Keratinocyte (primary cell): ENCODE measurements around the gene ORMDL2. TPM values are rescaled to one million over a fixed set of nuclear protein-coding genes. Genes with fewer than 3 reads are reported as not detected.

Experiments used
- DNase-seq: peaks from one replicate; pipeline ENCODE4 v3.0.0-alpha.2; 2011; ENCODE audit warnings: low read depth, missing footprints, low spot score
- FAIRE-seq: peaks from 2 replicates; lab custom pipeline; 2011; peaks lifted over from hg19 to GRCh38; lab: Jason Lieb, UNC
- H2AFZ ChIP-seq: 2 replicates; pipeline ENCODE4 v1.6.0; 2012; ENCODE audit warnings: low read length, control low read depth, inconsistent platforms; ENCODE audit not compliant: control insufficient read depth
- H3K27ac ChIP-seq: 2 replicates; pipeline ENCODE4 v1.5.1; 2011; ENCODE audit warnings: low read length; ENCODE audit not compliant: control insufficient read depth, insufficient read depth
- H3K27me3 ChIP-seq: 3 replicates; pipeline ENCODE4 v1.6.0; 2011; ENCODE audit warnings: low read length; ENCODE audit not compliant: control insufficient read depth, insufficient read depth; ENCODE audit errors: extremely low read depth
- H3K36me3 ChIP-seq, 2 experiments: 2 replicates in 1 of 2; 3 replicates in 1 of 2; pipeline ENCODE4 v1.5.1; 2011; ENCODE audit warnings: low read length in 2 of 2, mild to moderate bottlenecking in 1 of 2; ENCODE audit not compliant: control insufficient read depth in 2 of 2, insufficient read depth in 2 of 2; ENCODE audit errors: extremely low read depth in 1 of 2
- H3K4me1 ChIP-seq: 3 replicates; pipeline ENCODE4 v1.5.1; 2011; ENCODE audit warnings: low read length; ENCODE audit not compliant: control insufficient read depth, insufficient read depth; ENCODE audit errors: extremely low read depth
- H3K4me2 ChIP-seq: 3 replicates; pipeline ENCODE4 v1.6.0; 2011; ENCODE audit warnings: low read depth, low read length; ENCODE audit not compliant: control insufficient read depth, insufficient read depth; ENCODE audit errors: extremely low read depth
- H3K4me3 ChIP-seq, 3 experiments: fragments of 200-600 bp in 1 of 3; sonication (generic) in 1 of 3; 2 replicates in 2 of 3; 3 replicates in 1 of 3; pipeline ENCODE4 v1.5.1; 2011 to 2016; ENCODE audit warnings: low read length in 3 of 3, mild to moderate bottlenecking in 3 of 3, control low read depth in 2 of 3, inconsistent platforms in 1 of 3, low read depth in 1 of 3, mixed read lengths in 1 of 3, mixed run types in 1 of 3, moderate library complexity in 1 of 3; ENCODE audit not compliant: control insufficient read depth in 2 of 3, insufficient read depth in 2 of 3; ENCODE audit errors: extremely low read depth in 1 of 3
- H3K79me2 ChIP-seq: 2 replicates; pipeline ENCODE4 v1.6.0; 2012; ENCODE audit warnings: low read length; ENCODE audit not compliant: control insufficient read depth, insufficient read depth
- H3K9ac ChIP-seq: 3 replicates; pipeline ENCODE4 v1.6.0; 2011; ENCODE audit warnings: low read length; ENCODE audit not compliant: control insufficient read depth, insufficient read depth; ENCODE audit errors: extremely low read depth
- H3K9me1 ChIP-seq: 3 replicates; pipeline ENCODE4 v1.6.0; 2011; ENCODE audit warnings: low read length; ENCODE audit not compliant: control insufficient read depth, insufficient read depth; ENCODE audit errors: extremely low read depth
- H3K9me3 ChIP-seq: 2 replicates; pipeline ENCODE4 v1.5.1; 2012; ENCODE audit warnings: low read depth, low read length; ENCODE audit not compliant: control insufficient read depth
- H4K20me1 ChIP-seq: 3 replicates; pipeline ENCODE4 v1.6.0; 2011; ENCODE audit warnings: low read length; ENCODE audit not compliant: control insufficient read depth, insufficient read depth; ENCODE audit errors: extremely low read depth
- CTCF ChIP-seq, 3 experiments: IDR thresholded peaks in 1 of 3; conservative IDR thresholded peaks in 1 of 3; optimal IDR thresholded peaks in 1 of 3; 2 replicates in 2 of 3; 3 replicates in 1 of 3; pipeline versions ENCODE3 to v1.5.1; 2011; ENCODE audit warnings: low read length in 3 of 3, mild to moderate bottlenecking in 3 of 3, moderate library complexity in 2 of 3, control low read depth in 1 of 3, inconsistent platforms in 1 of 3; ENCODE audit not compliant: insufficient read depth in 2 of 3; ENCODE audit errors: extremely low read depth in 1 of 3
- EZH2 ChIP-seq: IDR thresholded peaks from one replicate; pipeline ENCODE4 v1.6.1; 2012; ENCODE audit warnings: inconsistent platforms, mild to moderate bottlenecking, low read length, moderate library complexity
- dilution Hi-C: fragments of 300-500 bp; cut with MboI; formaldehyde crosslinking; loops from one replicate; pipeline ENCODE4 v1.7.0; 2020; ENCODE audit warnings: low sequenced_read_pairs; ENCODE audit not compliant: extremely low pct_ligation_motif_present
- polyA plus RNA-seq, 5 experiments: library from polyadenylated mRNA; depleted of rRNA in 3 of 5; stranded (reverse) in 3 of 5; stranded (forward) in 1 of 5; unstranded in 1 of 5; fragments of >200 nt; gene quantifications; 1 replicate in 1 of 5; 2 replicates in 3 of 5; 3 replicates in 1 of 5; pipeline versions ENCODE4 v1.2.1 to v1.2.3, GENCODE V29; 2011 to 2012; ENCODE audit warnings: missing spikeins in 2 of 5, low read depth in 1 of 5, low replicate concordance in 1 of 5

ORMDL2 gene
- polyA plus RNA-seq, 1 donor (not counting 4 experiments of a cell fraction or from before 2014, with no cell fraction given), result 129 TPM

DNA sequence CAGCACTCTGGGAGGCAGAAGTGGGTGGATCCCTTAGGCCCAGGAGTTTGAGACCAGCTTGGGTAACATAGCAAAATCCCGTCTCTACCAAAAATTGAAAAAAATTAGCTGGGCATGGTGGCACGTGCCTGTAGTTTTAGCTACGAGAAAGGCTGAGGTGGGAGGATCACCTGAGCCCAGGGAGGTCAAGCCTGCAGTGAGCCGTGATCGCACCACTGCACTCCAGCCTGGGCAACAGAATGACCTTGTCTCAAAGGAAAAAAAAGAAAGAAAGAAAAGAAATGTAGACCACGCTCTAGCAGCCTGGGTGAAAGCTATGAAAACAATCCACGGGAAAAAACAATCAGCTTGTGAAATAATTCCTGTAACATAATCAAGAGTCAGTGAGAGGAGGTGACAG, 29.3 kb upstream of the ORMDL2 start:
- no peak overlapping the region for H3K9ac ChIP-seq
- no peaks in the 10 kb centered on the region for H4K20me1 ChIP-seq
- no peaks in the 10 kb centered on the region for H3K27me3 ChIP-seq
- no peaks in the 10 kb centered on the region for H3K9me1 ChIP-seq
- no peak overlapping the region for H3K27ac ChIP-seq
- dilution Hi-C loops, result no loop called here
- H3K4me3 ChIP-seq, result no peak overlapping the region
- no peaks in the 10 kb centered on the region for H3K4me1 ChIP-seq
- H3K36me3 ChIP-seq, result peaks cover 22 to 24% of the 10 kb centered on the region in 2 experiments
- H3K9me3 ChIP-seq, result no peaks in the 10 kb centered on the region
- no peak overlapping the region for H3K4me2 ChIP-seq
- no peak overlapping the region for H2AFZ ChIP-seq
- FAIRE-seq, result no peak
- no peak for TF ChIP-seq EZH2
- DNase-seq, result no peak
- peaks cover 2% of the 10 kb centered on the region for H3K79me2 ChIP-seq

DNA sequence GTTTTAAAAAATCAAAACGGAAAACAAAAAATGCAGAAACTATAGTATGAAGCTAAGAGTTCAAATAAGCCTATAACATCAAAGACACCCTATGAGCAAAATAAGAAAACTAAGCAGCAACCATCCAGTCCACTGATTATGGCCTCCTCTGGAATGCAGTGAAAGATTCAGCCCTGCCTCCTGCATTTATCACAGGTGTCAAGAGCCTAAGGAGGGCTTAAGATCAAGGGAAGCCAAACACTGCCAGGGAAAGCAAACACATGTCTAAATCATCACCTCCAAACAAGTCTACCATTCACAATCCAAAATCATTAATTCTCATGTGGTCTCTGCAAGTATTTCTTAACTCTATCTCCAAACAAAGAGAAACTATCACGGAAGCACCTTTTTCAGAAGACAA, 28.7 kb upstream of the ORMDL2 start:
- TF ChIP-seq EZH2 (no peak), CTCF (optimal IDR thresholded peaks at IDR 0.05 in 1 of 3, IDR thresholded peaks at IDR 0.05 in 1 of 3, conservative IDR thresholded peaks at IDR 0.05 in 1 of 3; ENCODE audit: extremely low read depth in 1 of 3, insufficient read depth in 2 of 3, low read length in 3 of 3) (no peak)
- H3K79me2 ChIP-seq, result peaks cover under 1% of the 10 kb centered on the region
- no peak overlapping the region for H3K4me3 ChIP-seq
- no peak overlapping the region for H3K27ac ChIP-seq
- no peaks in the 10 kb centered on the region for H3K27me3 ChIP-seq
- H2AFZ ChIP-seq, result no peak overlapping the region
- no peaks in the 10 kb centered on the region for H3K4me1 ChIP-seq
- FAIRE-seq (no peak), DNase-seq (no peak)
- no peak overlapping the region for H3K9ac ChIP-seq
- H3K4me2 ChIP-seq, result no peak overlapping the region
- peaks cover 22 to 24% of the 10 kb centered on the region in 2 experiments for H3K36me3 ChIP-seq
- no peaks in the 10 kb centered on the region for H4K20me1 ChIP-seq
- no peaks in the 10 kb centered on the region for H3K9me1 ChIP-seq
- dilution Hi-C loops, result no loop called here
- H3K9me3 ChIP-seq, result no peaks in the 10 kb centered on the region

- Histone ChIP-seq H3K27me3 (no peaks in the 10 kb centered on the region), H3K9me3 (no peaks in the 10 kb centered on the region), H3K4me3 (no peak overlapping the region), H3K9me1 (no peaks in the 10 kb centered on the region), H3K9ac (no peak overlapping the region), H3K36me3 (peaks cover 21 to 31% of the 10 kb centered on the region in 2 experiments), H3K4me2 (no peak overlapping the region), H2AFZ (no peak overlapping the region), H3K79me2 (no peaks in the 10 kb centered on the region), H4K20me1 (no peaks in the 10 kb centered on the region), H3K27ac (no peak overlapping the region), H3K4me1 (no peaks in the 10 kb centered on the region)
- DNase-seq (no peak), FAIRE-seq (no peak)
- dilution Hi-C loops, result no loop called here
- TF ChIP-seq EZH2, result no peak
- no peak for TF ChIP-seq CTCF (optimal IDR thresholded peaks at IDR 0.05 in 1 of 3, IDR thresholded peaks at IDR 0.05 in 1 of 3, conservative IDR thresholded peaks at IDR 0.05 in 1 of 3; ENCODE audit: extremely low read depth in 1 of 3, insufficient read depth in 2 of 3, low read length in 3 of 3)
Observed at GRCh38 chr12:55789893-55790292, 27.9 kb upstream of the ORMDL2 start.
